Activated T-cell treated with anti-CD3 and anti-CD28 coated beads, Interleukin-2, amount 50 U/mL, for 24 hours (primary cell): ENCODE results near the gene CRX.
"Not testable (repeated sequence)": the region's sequence is repeated elsewhere in the genome, so short reads cannot be mapped to it uniquely, and the experiment has no call there.

Experiments
- DNase-seq: peaks from one replicate; pipeline ENCODE4 v3.0.0-alpha.2; 2020
- H3K27ac Mint-ChIP-seq: 2 replicates; pipeline ENCODE4 v1.8.0; 2020; ENCODE audit warnings: mild to moderate bottlenecking, mixed read lengths
- H3K27me3 Mint-ChIP-seq: 2 replicates; pipeline ENCODE4 v1.8.0; 2020; ENCODE audit warnings: mixed read lengths
- H3K36me3 Mint-ChIP-seq: 2 replicates; pipeline ENCODE4 v1.8.0; 2020; ENCODE audit warnings: low read depth, mixed read lengths
- H3K4me1 Mint-ChIP-seq: 2 replicates; pipeline ENCODE4 v1.8.0; 2020; ENCODE audit warnings: low read depth, mixed read lengths
- H3K4me3 Mint-ChIP-seq: 2 replicates; pipeline ENCODE4 v1.8.0; 2020; ENCODE audit warnings: mild to moderate bottlenecking, moderate library complexity, mixed read lengths
- H3K9me3 Mint-ChIP-seq: 2 replicates; pipeline ENCODE4 v1.8.0; 2020; ENCODE audit warnings: mixed read lengths

The CRX gene

GRCh38 chr19:47821460-47822020 is at the start of gene CRX:
TSS of gene CRX (plus strand) at chr19:47821937. CDS start at chr19:47834444, 12,507 bp downstream.
- no peak within 1 kb of the TSS for H3K4me3 Mint-ChIP-seq
- H3K9me3 Mint-ChIP-seq = no peaks in the 10 kb centered on the region
- no peak within 1 kb of the TSS for H3K27ac Mint-ChIP-seq
- DNase-seq = no peak
- H3K36me3 Mint-ChIP-seq = no peaks in the 10 kb centered on the region
- peaks cover 46% of the 10 kb centered on the region for H3K27me3 Mint-ChIP-seq
- H3K4me1 Mint-ChIP-seq = no peaks in the 10 kb centered on the region

DNA sequence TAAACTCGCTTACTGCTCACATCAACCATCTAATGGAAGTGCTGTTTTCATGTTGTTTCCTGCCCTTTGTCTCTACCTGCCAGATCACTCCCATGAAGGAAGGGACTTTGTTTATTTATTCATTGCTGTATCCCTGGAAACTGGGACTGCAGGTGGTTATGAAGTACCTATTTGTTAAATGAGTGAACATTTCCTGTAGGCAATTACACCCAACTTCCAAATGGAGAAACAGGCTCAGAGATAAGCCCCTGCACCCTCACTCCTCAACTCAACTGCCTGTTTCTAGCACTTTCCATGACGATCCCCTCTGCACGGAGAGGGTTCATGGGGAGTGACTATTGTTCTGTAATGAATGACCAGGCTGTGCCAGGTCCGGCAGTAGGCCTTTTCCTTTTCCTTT is 45.2 kb upstream of the CRX start:
- H3K4me3 Mint-ChIP-seq = peak overlapping the region; percentile 97
- H3K36me3 Mint-ChIP-seq = peaks cover 31% of the 10 kb centered on the region
- no peaks in the 10 kb centered on the region for H3K27me3 Mint-ChIP-seq
- H3K27ac Mint-ChIP-seq = no peak overlapping the region
- H3K9me3 Mint-ChIP-seq = no peaks in the 10 kb centered on the region
- DNase-seq = no peak
- H3K4me1 Mint-ChIP-seq = peaks cover 27% of the 10 kb centered on the region

DNA sequence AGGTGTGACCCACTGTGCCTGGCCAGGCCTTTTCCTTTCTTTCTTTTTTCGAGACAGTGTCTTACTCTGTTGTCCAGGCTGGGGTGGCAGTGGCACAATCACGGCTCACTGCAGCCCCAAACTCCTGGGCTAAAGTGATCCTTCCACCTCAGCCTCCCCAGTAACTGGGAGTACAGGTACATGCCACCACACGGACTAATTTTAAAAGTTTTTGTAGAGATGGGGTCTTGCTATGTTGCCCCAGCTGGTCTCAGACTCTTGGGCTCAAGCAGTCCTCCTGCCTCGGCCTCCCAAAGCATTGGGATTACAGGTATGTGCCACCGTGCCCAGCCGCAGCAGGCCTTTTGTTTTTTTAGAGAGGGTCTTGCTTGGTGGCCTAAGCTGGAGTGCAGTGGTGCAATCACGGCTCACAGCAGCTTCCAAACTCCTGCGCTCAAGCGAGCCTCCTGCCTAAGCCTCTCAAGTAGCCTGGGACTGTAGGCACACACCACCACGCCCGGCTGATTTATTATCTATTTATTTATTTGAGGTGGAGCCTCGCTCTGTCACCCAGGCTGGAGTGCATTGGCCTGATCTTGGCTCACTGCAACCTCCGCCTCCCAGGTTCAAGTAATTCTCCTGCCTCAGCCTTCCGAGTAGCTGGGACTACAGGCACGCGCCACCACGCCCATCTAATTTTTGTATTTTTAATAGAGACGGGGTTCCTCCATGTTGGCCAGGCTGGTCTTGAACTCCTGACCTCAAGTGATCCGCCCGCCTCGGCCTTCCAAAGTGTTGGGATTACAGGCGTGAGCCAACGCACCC is 44.3 kb upstream of the CRX start:
- H3K4me1 Mint-ChIP-seq = peaks cover 30% of the 10 kb centered on the region
- DNase-seq, H3K27me3 Mint-ChIP-seq, H3K9me3 Mint-ChIP-seq: not testable (repeated sequence)
- H3K4me3 Mint-ChIP-seq = peak overlapping the region; percentile 97
- peaks cover 39% of the 10 kb centered on the region for H3K36me3 Mint-ChIP-seq
- H3K27ac Mint-ChIP-seq = peak overlapping the region; percentile 94

- no peaks in the 10 kb centered on the region for H3K9me3 Mint-ChIP-seq
- peaks cover 30% of the 10 kb centered on the region for H3K4me1 Mint-ChIP-seq
- peak within 1 kb of the TSS; percentile 97 for H3K4me3 Mint-ChIP-seq
- DNase-seq = peak; percentile 90
- H3K27me3 Mint-ChIP-seq = no peaks in the 10 kb centered on the region
- H3K27ac Mint-ChIP-seq = peak within 1 kb of the TSS; percentile 94
- peaks cover 48% of the 10 kb centered on the region for H3K36me3 Mint-ChIP-seq
Measured at GRCh38 chr19:47778049-47778953, 43.4 kb upstream of the CRX start, which contains the start of gene SELENOW. TSS of gene SELENOW (plus strand) at chr19:47778703. CDS start at chr19:47778786, 83 bp downstream.

DNA sequence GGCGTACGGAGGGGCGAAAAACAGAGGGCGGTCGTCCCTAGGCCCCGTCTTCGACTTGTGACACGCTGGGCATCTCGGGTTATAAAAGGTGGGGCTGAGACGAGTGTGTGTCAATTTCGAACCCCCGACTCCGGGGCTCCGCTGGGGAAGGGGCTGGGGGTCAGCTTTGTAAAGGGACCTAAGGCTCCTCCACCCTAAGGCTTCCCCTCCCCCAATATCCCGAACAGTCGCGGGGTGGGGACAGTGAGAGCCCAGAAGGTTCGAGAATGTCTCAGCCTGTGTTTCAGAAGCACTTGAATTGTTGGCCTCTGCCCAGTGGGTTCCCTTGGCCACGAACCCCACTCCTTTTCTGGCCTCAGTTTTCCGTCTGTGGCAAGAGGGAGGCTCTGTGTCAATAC is 42.8 kb upstream of the CRX start:
- DNase-seq = peak; percentile 56
- H3K36me3 Mint-ChIP-seq = peaks cover 54% of the 10 kb centered on the region
- peak overlapping the region; percentile 97 for H3K4me3 Mint-ChIP-seq
- H3K27me3 Mint-ChIP-seq = no peaks in the 10 kb centered on the region
- no peaks in the 10 kb centered on the region for H3K9me3 Mint-ChIP-seq
- H3K4me1 Mint-ChIP-seq = peaks cover 30% of the 10 kb centered on the region
- H3K27ac Mint-ChIP-seq = peak overlapping the region; percentile 94

- Mint-ChIP-seq H3K36me3 (peaks cover 62% of the 10 kb centered on the region), H3K27ac (peak overlapping the region; percentile 94), H3K4me3 (peak overlapping the region; percentile 97), H3K9me3 (no peaks in the 10 kb centered on the region), H3K27me3 (no peaks in the 10 kb centered on the region), H3K4me1 (peaks cover 30% of the 10 kb centered on the region)
- DNase-seq = no peak
Measured at GRCh38 chr19:47779524-47780214, 42.1 kb upstream of the CRX start.

DNA sequence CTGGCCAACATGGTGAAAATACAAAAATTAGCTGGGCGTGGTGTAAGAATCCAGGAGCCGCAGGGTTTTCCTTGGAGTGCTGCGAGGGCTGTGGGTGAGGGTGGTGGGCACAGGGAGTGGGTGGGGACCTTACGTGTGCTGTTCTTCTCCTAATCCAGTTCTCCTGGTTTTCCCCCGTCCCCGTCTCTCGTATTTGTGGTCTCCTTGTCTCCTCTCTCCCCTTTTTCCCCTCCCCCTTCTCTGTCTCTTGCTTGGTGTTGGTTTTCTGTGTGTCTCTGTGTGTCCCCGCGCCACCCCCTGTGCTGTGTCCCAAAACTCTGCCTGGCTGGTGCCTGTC is 41.6 kb upstream of the CRX start:
- H3K36me3 Mint-ChIP-seq = peaks cover 66% of the 10 kb centered on the region
- peaks cover 30% of the 10 kb centered on the region for H3K4me1 Mint-ChIP-seq
- no peak for DNase-seq
- H3K4me3 Mint-ChIP-seq = peak overlapping the region; percentile 97
- H3K9me3 Mint-ChIP-seq = no peaks in the 10 kb centered on the region
- H3K27ac Mint-ChIP-seq = peak overlapping the region; percentile 94
- H3K27me3 Mint-ChIP-seq = no peaks in the 10 kb centered on the region

DNA sequence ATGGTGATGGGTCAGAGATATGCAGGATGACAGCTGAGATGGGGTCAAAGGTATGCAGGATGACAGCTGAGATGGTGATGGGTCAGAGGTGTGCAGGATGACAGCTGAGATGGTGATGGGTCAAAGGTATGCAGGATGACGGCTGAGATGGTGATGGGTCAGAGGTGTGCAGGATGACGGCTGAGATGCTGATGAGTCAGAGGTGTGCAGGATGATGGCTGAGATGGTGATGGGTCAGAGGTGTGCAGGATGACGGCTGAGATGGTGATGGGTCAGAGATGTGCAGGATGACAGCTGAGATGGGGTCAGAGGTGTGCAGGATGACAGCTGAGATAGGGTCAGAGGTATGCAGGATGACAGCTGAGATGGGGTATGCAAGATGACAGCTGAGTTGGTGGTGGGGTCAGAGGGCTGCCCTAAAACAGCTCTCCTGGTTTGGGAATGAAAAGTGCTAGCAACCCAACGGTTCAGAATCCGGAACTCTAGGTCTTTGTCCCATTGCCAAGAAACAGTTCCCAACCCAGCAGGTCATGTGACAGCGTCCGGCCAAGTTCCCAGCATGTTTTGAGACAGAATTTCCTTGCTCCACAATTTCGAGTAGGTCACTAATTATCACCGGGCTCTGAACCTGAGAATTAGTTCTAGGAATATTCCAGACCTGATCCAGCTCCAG is 40.0 kb upstream of the CRX start:
- no peak for DNase-seq
- H3K4me1 Mint-ChIP-seq = peaks cover 30% of the 10 kb centered on the region
- H3K27ac Mint-ChIP-seq = peak overlapping the region; percentile 37
- no peak overlapping the region for H3K4me3 Mint-ChIP-seq
- peaks cover 81% of the 10 kb centered on the region for H3K36me3 Mint-ChIP-seq
- H3K27me3 Mint-ChIP-seq = no peaks in the 10 kb centered on the region
- H3K9me3 Mint-ChIP-seq = no peaks in the 10 kb centered on the region

GRCh38 chr19:47786566-47786965 is 35.2 kb upstream of the CRX start:
- Mint-ChIP-seq H3K36me3 (peaks cover 54% of the 10 kb centered on the region), H3K27me3 (no peaks in the 10 kb centered on the region), H3K4me1 (peaks cover 7% of the 10 kb centered on the region), H3K27ac (no peak overlapping the region), H3K9me3 (no peaks in the 10 kb centered on the region), H3K4me3 (no peak overlapping the region)
- no peak for DNase-seq

GRCh38 chr19:47787307-47787706 is 34.4 kb upstream of the CRX start:
- not testable (repeated sequence) for H3K27me3 Mint-ChIP-seq, H3K27ac Mint-ChIP-seq, H3K9me3 Mint-ChIP-seq, DNase-seq, H3K4me1 Mint-ChIP-seq, H3K4me3 Mint-ChIP-seq
- peaks cover 46% of the 10 kb centered on the region for H3K36me3 Mint-ChIP-seq

DNA sequence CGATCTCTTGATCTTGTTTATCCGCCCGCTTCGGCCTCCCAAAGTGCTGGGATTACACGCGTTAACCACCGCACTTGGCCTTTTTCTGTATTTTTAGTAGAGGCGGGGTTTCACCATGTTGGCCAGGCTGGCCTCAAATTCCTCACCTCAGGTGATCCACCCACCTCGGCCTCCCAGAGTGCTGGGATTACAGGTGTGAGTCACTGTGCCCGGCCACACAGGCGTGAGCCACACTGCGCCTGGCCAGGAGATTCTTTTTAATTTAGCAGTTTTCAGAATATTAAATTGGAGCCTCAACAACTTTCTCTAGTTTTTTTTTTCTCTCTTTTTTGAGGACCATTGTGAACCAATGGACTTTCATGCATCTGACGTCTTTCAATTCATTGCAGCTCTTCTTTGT is 31.9 kb upstream of the CRX start:
- H3K36me3 Mint-ChIP-seq = peaks cover 21% of the 10 kb centered on the region
- H3K27me3 Mint-ChIP-seq, DNase-seq, H3K4me1 Mint-ChIP-seq, H3K27ac Mint-ChIP-seq, H3K9me3 Mint-ChIP-seq, H3K4me3 Mint-ChIP-seq: not testable (repeated sequence)

- H3K27me3 Mint-ChIP-seq = no peaks in the 10 kb centered on the region
- H3K36me3 Mint-ChIP-seq = peaks cover 16% of the 10 kb centered on the region
- no peak overlapping the region for H3K4me3 Mint-ChIP-seq
- H3K4me1 Mint-ChIP-seq = peaks cover 4% of the 10 kb centered on the region
- peaks cover 2% of the 10 kb centered on the region for H3K9me3 Mint-ChIP-seq
- H3K27ac Mint-ChIP-seq = no peak overlapping the region
- peak; percentile 89 for DNase-seq
Measured at GRCh38 chr19:47790398-47790814, 31.3 kb upstream of the CRX start.

DNA sequence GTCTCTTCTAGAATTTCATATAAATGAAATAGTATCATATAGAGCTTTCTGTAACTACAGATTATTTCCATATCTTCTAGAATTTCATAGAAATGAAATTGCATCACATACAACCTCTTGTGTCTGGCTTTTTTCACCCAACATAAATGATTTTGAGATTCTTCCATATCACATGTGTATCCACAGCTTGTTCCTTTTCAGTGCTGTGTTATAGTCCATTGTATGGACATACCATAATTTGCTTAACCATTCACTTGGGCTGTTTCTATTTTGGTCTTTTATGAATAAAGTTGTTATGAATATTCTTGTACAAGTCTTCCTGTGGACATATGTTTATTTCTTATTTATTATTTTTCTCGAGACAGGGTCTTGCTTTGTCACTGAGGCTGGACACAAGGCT is 29.1 kb upstream of the CRX start:
- Mint-ChIP-seq H3K9me3 (peaks cover 2% of the 10 kb centered on the region), H3K27me3 (no peaks in the 10 kb centered on the region), H3K27ac (no peak overlapping the region), H3K4me3 (no peak overlapping the region), H3K4me1 (peaks cover 4% of the 10 kb centered on the region), H3K36me3 (no peaks in the 10 kb centered on the region)
- no peak for DNase-seq

GRCh38 chr19:47794526-47794925 is 27.2 kb upstream of the CRX start:
- Mint-ChIP-seq H3K27me3 (peaks cover 5% of the 10 kb centered on the region), H3K4me3 (no peak overlapping the region)

More at GRCh38 chr19:47794526-47794925, 27.2 kb upstream of the CRX start:
- DNase-seq = no peak
- H3K27ac Mint-ChIP-seq = no peak overlapping the region
- no peaks in the 10 kb centered on the region for H3K36me3 Mint-ChIP-seq
- peaks cover 1% of the 10 kb centered on the region for H3K4me1 Mint-ChIP-seq
- H3K9me3 Mint-ChIP-seq = peaks cover 2% of the 10 kb centered on the region
